HG02759 (cell line): Measurements from ENCODE around the gene LOX.

Experiments used
- ATAC-seq: cut with Tn5 transposase; IDR thresholded peaks from one replicate; pipeline ENCODE4 v1.9.1; 2021; ENCODE audit warnings: mild to moderate bottlenecking, moderate library complexity; ENCODE audit not compliant: unreplicated experiment

The LOX gene

GRCh38 chr5:122078116-122079110 is at the start of gene LOX:
Gene LOX (minus strand): TSS chr5:122078259. CDS start chr5:122077985, 274 bp downstream.
- ATAC-seq, result no peak

- ATAC-seq, result no peak
These were observed 48.8 kb upstream of the LOX start for GRCh38 chr5:122126756-122127321.

GRCh38 chr5:122126177-122126755 is 48.2 kb upstream of the LOX start:
- no peak for ATAC-seq

- no peak for ATAC-seq
These were observed 46.7 kb upstream of the LOX start for GRCh38 chr5:122124766-122125165.

GRCh38 chr5:122121479-122122465 is 43.7 kb upstream of the LOX start:
- ATAC-seq, result no peak

- ATAC-seq, result no peak
These were observed 42.9 kb upstream of the LOX start for GRCh38 chr5:122120957-122121356.

- ATAC-seq, result no peak
These were observed 42.4 kb upstream of the LOX start for GRCh38 chr5:122120493-122120892.

- no peak for ATAC-seq
These were observed 41.1 kb upstream of the LOX start for GRCh38 chr5:122119205-122119604.

- no peak for ATAC-seq
These were observed 40.4 kb upstream of the LOX start for GRCh38 chr5:122118356-122118948.

- ATAC-seq, result no peak
These were observed 36.4 kb upstream of the LOX start for GRCh38 chr5:122114501-122114900.

- ATAC-seq, result no peak
These were observed 34.9 kb upstream of the LOX start for GRCh38 chr5:122112733-122113558.

- no peak for ATAC-seq
These were observed 34.0 kb upstream of the LOX start for GRCh38 chr5:122112063-122112462.

GRCh38 chr5:122111460-122111859 is 33.4 kb upstream of the LOX start:
- no peak for ATAC-seq

- ATAC-seq, result no peak
These were observed 32.9 kb upstream of the LOX start for GRCh38 chr5:122110987-122111386.

- ATAC-seq, result no peak
These were observed 29.0 kb upstream of the LOX start for GRCh38 chr5:122107016-122107415.

GRCh38 chr5:122105909-122106308 is 27.9 kb upstream of the LOX start:
- ATAC-seq, result no peak

GRCh38 chr5:122102825-122103224 is 24.8 kb upstream of the LOX start:
- ATAC-seq, result no peak

- peak; percentile 65 for ATAC-seq
These were observed 23.7 kb upstream of the LOX start for GRCh38 chr5:122101636-122102285.
